Neural crest cell (in vitro differentiated cells): ENCODE measurements around the gene RNH1. TPM values are rescaled to one million over a fixed set of nuclear protein-coding genes. Genes with fewer than 3 reads are reported as not detected.

Experiments used
- DNase-seq: peaks from one replicate; pipeline ENCODE4 v3.0.0; 2021; ENCODE audit warnings: low read depth, mixed read lengths, low spot score
- H3K27ac Mint-ChIP-seq: one replicate; pipeline ENCODE4 v1.8.0; 2021; ENCODE audit warnings: mild to moderate bottlenecking, mixed read lengths; ENCODE audit not compliant: unreplicated experiment
- H3K27me3 Mint-ChIP-seq: 2 replicates; pipeline ENCODE4 v1.8.0; 2021; ENCODE audit warnings: low read depth, mild to moderate bottlenecking, mixed read lengths
- H3K36me3 Mint-ChIP-seq: 2 replicates; pipeline ENCODE4 v1.8.0; 2021; ENCODE audit warnings: low read depth, mild to moderate bottlenecking, mixed read lengths
- H3K4me1 Mint-ChIP-seq: 2 replicates; pipeline ENCODE4 v1.8.0; 2021; ENCODE audit warnings: mixed read lengths
- H3K4me3 Mint-ChIP-seq: one replicate; pipeline ENCODE4 v1.8.0; 2021; ENCODE audit warnings: mild to moderate bottlenecking, mixed read lengths
- H3K9me3 Mint-ChIP-seq: 2 replicates; pipeline ENCODE4 v1.8.0; 2021; ENCODE audit warnings: mixed read lengths
- CTCF ChIP-seq: fragments of 200-600 bp; sonication (generic); conservative IDR thresholded peaks from 2 replicates; pipeline ENCODE4 v1.5.0; 2021; ENCODE audit warnings: antibody characterized with exemption, mild to moderate bottlenecking
- total RNA-seq: library from RNA; stranded (reverse); gene quantifications from 2 replicates; pipeline ENCODE4 v1.2.1, GENCODE V29; 2021

RNH1 gene
- total RNA-seq, 1 donor from 2014 or later, result 71.1 TPM

- Mint-ChIP-seq H3K9me3 (no peaks in the 10 kb centered on the region), H3K27ac (no peak overlapping the region), H3K4me1 (peaks cover 19% of the 10 kb centered on the region), H3K27me3 (peaks cover 2% of the 10 kb centered on the region), H3K36me3 (no peaks in the 10 kb centered on the region), H3K4me3 (no peak overlapping the region)
- DNase-seq, result no peak
- TF ChIP-seq CTCF, result no peak
These were observed 61.1 kb downstream of the RNH1 start for GRCh38 chr11:445765-446588.

Other genes with a start within 250 kb of the RNH1 start
- not detected in 2 replicates for gene NLRP6, start 228.8 kb downstream of the RNH1 start, total RNA-seq
- gene PGGHG, start 218.1 kb downstream of the RNH1 start, total RNA-seq, result 23.2 and 25.1 TPM in 2 replicates
- gene IFITM5, start 207.7 kb downstream of the RNH1 start, total RNA-seq, result not detected in 2 replicates
- 55.0 and 67.2 TPM in 2 replicates for gene IFITM2, start 199.4 kb downstream of the RNH1 start, total RNA-seq
- gene IFITM1, start 193.2 kb downstream of the RNH1 start, total RNA-seq, result 2.0 and 2.3 TPM in 2 replicates
- gene IFITM3, start 186.4 kb downstream of the RNH1 start, total RNA-seq, result 156 and 165 TPM in 2 replicates
- 179 and 201 TPM in 2 replicates for gene B4GALNT4, start 137.7 kb downstream of the RNH1 start, total RNA-seq
- gene PKP3, start 113.0 kb downstream of the RNH1 start, total RNA-seq, result 0.42 and 1.7 TPM in 2 replicates
- gene SIGIRR, start 92.2 kb downstream of the RNH1 start, total RNA-seq, result 14.5 and 15.9 TPM in 2 replicates
- not detected in 2 replicates for gene ANO9, start 65.2 kb downstream of the RNH1 start, total RNA-seq
- gene PTDSS2, start 57.0 kb downstream of the RNH1 start, total RNA-seq, result 51.2 and 52.4 TPM in 2 replicates
- gene HRAS, start 28.3 kb upstream of the RNH1 start, total RNA-seq, result 90.6 and 93.5 TPM in 2 replicates
- 2.1 and 2.4 TPM in 2 replicates for gene LRRC56, start 30.3 kb upstream of the RNH1 start, total RNA-seq
- gene LMNTD2, start 53.5 kb upstream of the RNH1 start, total RNA-seq, result 1.8 and 2.2 TPM in 2 replicates
- 7.3 and 7.4 TPM in 2 replicates for gene RASSF7, start 53.7 kb upstream of the RNH1 start, total RNA-seq
- gene PHRF1, start 69.2 kb upstream of the RNH1 start, total RNA-seq, result 52.3 TPM in 2 replicates
- gene IRF7, start 108.7 kb upstream of the RNH1 start, total RNA-seq, result 10.2 and 11.4 TPM in 2 replicates
- not detected in 2 replicates for gene CDHR5, start 117.7 kb upstream of the RNH1 start, total RNA-seq
- not detected in 2 replicates for gene SCT, start 119.9 kb upstream of the RNH1 start, total RNA-seq
- 0.30 and 0.63 TPM in 2 replicates for gene DRD4, start 130.0 kb upstream of the RNH1 start, total RNA-seq
- gene DEAF1, start 188.0 kb upstream of the RNH1 start, total RNA-seq, result 60.9 and 67.0 TPM in 2 replicates
- 19.9 and 26.8 TPM in 2 replicates for gene TMEM80, start 188.6 kb upstream of the RNH1 start, total RNA-seq
- gene EPS8L2, start 199.0 kb upstream of the RNH1 start, total RNA-seq, result 2.6 and 3.9 TPM in 2 replicates
- 154 and 163 TPM in 2 replicates for gene TALDO1, start 240.2 kb upstream of the RNH1 start, total RNA-seq